Tibial nerve (tissue), 4 donors: ENCODE data around the gene CREG2. TPM values are rescaled to one million over a fixed set of nuclear protein-coding genes. Genes with fewer than 3 reads are reported as not detected.
A peak's percentile ranks its signal among the peaks of the same experiment; 100 is the strongest.

ENCODE experiments used
- DNase-seq, 2 donors: peaks; one replicate each; pipeline ENCODE4 v3.0.0-alpha.2; 2019; ENCODE audit warnings: low spot score in 2 of 2
- H3K27ac ChIP-seq, 4 donors: fragments of 200-600 bp; sonication (generic) in 3 of 4; one replicate each; pipeline ENCODE4 v1.5.1; 2017 to 2019; ENCODE audit warnings: mild to moderate bottlenecking in 1 of 4
- H3K27me3 ChIP-seq, 2 donors: fragments of 200-600 bp; sonication (generic) in 1 of 2; one replicate each; pipeline versions ENCODE4 v1.5.1 to v1.6.0; 2017 to 2019
- H3K36me3 ChIP-seq, 3 donors: fragments of 200-600 bp; sonication (generic); one replicate each; pipeline ENCODE4 v1.5.1; 2018 to 2019
- H3K4me1 ChIP-seq, 4 donors: fragments of 200-600 bp; sonication (generic) in 3 of 4; one replicate each; pipeline ENCODE4 v1.5.1; 2017 to 2019
- H3K4me3 ChIP-seq, 4 donors: fragments of 200-600 bp; sonication (generic) in 3 of 4; one replicate each; pipeline ENCODE4 v1.5.1; 2017 to 2019; ENCODE audit warnings: mild to moderate bottlenecking in 1 of 4, moderate library complexity in 1 of 4
- H3K9me3 ChIP-seq, 4 donors: fragments of 200-600 bp; sonication (generic) in 3 of 4; one replicate each; pipeline ENCODE4 v1.5.1; 2017 to 2019
- EP300 ChIP-seq, 2 donors: sonication (generic); formaldehyde crosslinking; IDR thresholded peaks; one replicate each; pipeline ENCODE4 v1.6.1; 2017; ENCODE audit warnings: antibody characterized with exemption in 2 of 2, mild to moderate bottlenecking in 1 of 2
- POLR2A ChIP-seq, 2 donors: fragments of 450-650 bp; IDR thresholded peaks; one replicate each; pipeline ENCODE4 v1.6.1; 2017; ENCODE audit warnings: antibody characterized with exemption in 2 of 2, mild to moderate bottlenecking in 2 of 2, moderate library complexity in 2 of 2
- WGBS, 2 donors: methylation state at CpG; one replicate each; pipeline ENCODE4 v1.1.5; 2018; 5-methylcytosine and 5-hydroxymethylcytosine counted together
- total RNA-seq, 4 donors: library from RNA; depleted of rRNA; stranded (reverse); fragments of >200 nt; gene quantifications; one replicate each; pipeline ENCODE4 v1.1.0, GENCODE V29; 2016
- TF ChIP-seq, protein P1 (sequence below), 5 experiments: fragments of 200-600 bp in 3 of 5; fragments of 450-650 bp in 2 of 5; sonication (generic) in 3 of 5; IDR thresholded peaks; one replicate each; pipeline ENCODE4 v1.5.1; 2016 to 2019; ENCODE audit warnings: antibody characterized with exemption in 5 of 5, mild to moderate bottlenecking in 3 of 5, moderate library complexity in 2 of 5

Gene CREG2
- total RNA-seq, 4 donors from 2014 or later: not detected

DNA sequence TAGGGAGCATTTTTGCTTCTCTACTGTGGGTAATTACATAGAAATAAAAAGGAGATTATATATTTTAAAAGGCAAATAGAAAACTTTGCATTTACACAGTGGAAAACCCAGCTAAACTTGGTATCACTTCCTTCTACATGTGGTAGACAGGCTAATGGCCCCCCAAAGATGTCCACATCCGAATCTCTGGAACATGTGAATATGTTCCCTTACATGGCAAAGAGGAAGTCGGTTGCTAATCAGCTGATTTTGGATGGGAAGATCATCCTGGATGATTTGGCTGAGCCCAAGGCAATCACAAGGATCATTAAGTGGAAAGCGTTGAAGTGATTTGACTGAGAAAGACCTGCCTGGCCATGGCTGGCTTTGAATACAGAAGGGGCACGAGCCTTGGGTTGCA, 26.2 kb downstream of the CREG2 start:
- Histone ChIP-seq H3K36me3 (no peaks in the 10 kb centered on the region), H3K4me3 (no peak overlapping the region), H3K9me3 (no peaks in the 10 kb centered on the region), H3K27me3 (no peaks in the 10 kb centered on the region), H3K27ac (no peak overlapping the region), H3K4me1 (peaks cover 0 to 5% (median 0%) of the 10 kb centered on the region in 4 donors)
- 54 to 55% methylated on average over 4 of the region's 4 CpGs for WGBS, 2 donors
- no peak for TF ChIP-seq POLR2A (IDR thresholded peaks at IDR 0.05)
- peak in 1 of 2 donors; percentile 23 for TF ChIP-seq EP300 (IDR thresholded peaks at IDR 0.05)
- no peak for DNase-seq

DNA sequence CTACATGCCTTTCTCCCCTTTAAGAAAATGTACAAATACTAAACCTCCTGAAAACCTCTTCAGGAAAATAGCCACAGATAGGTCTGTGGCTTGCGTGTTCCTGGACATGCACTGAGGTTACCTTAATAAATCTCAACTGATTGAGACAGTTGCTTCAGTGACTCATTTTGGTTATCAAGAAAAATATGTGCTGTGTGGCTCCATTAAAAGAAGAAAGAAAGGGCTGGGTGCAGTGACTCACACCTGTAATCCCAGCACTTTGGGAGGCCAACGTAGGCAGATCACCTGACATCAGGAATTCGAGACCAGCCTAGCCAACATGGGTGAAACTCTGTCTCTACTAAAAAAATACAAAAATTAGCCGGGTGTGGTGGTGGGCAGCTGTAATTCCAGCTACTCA, 27.1 kb downstream of the CREG2 start:
- no peak overlapping the region for H3K27ac ChIP-seq
- no peak overlapping the region for H3K4me3 ChIP-seq
- H3K27me3 ChIP-seq: no peaks in the 10 kb centered on the region
- DNase-seq: no peak
- 86 to 94% methylated on average over 3 to 4 of the region's 4 CpGs for WGBS, 2 donors
- no peak for TF ChIP-seq EP300 (IDR thresholded peaks at IDR 0.05)
- TF ChIP-seq POLR2A (IDR thresholded peaks at IDR 0.05): no peak
- TF ChIP-seq, protein P1, sequence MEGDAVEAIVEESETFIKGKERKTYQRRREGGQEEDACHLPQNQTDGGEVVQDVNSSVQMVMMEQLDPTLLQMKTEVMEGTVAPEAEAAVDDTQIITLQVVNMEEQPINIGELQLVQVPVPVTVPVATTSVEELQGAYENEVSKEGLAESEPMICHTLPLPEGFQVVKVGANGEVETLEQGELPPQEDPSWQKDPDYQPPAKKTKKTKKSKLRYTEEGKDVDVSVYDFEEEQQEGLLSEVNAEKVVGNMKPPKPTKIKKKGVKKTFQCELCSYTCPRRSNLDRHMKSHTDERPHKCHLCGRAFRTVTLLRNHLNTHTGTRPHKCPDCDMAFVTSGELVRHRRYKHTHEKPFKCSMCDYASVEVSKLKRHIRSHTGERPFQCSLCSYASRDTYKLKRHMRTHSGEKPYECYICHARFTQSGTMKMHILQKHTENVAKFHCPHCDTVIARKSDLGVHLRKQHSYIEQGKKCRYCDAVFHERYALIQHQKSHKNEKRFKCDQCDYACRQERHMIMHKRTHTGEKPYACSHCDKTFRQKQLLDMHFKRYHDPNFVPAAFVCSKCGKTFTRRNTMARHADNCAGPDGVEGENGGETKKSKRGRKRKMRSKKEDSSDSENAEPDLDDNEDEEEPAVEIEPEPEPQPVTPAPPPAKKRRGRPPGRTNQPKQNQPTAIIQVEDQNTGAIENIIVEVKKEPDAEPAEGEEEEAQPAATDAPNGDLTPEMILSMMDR (IDR thresholded peaks at IDR 0.05): no peak
- H3K4me1 ChIP-seq: peaks cover 0 to 5% (median 0%) of the 10 kb centered on the region in 4 donors
- H3K9me3 ChIP-seq: no peaks in the 10 kb centered on the region
- no peaks in the 10 kb centered on the region for H3K36me3 ChIP-seq

DNA sequence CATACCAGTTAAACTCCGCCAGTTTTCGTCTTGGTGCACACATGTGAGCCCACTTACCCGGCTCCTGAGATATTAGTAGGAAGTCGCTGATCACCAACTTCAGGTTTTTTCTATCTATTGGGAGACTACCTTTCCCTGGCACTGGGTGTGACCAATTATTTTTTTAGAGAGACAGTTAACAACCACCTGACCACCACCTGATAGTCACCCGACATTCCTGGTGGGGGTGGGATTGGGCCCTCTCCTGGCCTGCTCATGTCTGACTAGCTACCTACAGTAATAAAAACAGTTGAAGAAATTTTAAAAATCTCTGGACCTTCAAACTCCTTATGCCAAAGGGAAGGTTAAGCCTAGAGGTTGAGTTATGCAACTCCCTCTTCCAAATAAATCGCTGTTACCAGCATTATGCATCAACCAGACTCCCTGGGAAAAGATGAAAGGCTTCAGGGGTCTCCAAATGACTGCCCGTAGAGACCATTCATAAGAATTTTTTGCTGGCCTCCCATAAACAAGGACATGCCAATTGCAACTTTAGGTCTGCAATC, 27.8 kb downstream of the CREG2 start:
- Histone ChIP-seq H3K9me3 (no peaks in the 10 kb centered on the region), H3K27ac (no peak overlapping the region), H3K4me1 (peaks cover 0 to 5% (median 0%) of the 10 kb centered on the region in 4 donors), H3K36me3 (no peaks in the 10 kb centered on the region), H3K4me3 (no peak overlapping the region), H3K27me3 (no peaks in the 10 kb centered on the region)
- WGBS, 2 donors: 90 to 93% methylated on average over 7 of the region's 7 CpGs
- DNase-seq: no peak
- TF ChIP-seq EP300 (IDR thresholded peaks at IDR 0.05): no peak
- no peak for TF ChIP-seq POLR2A (IDR thresholded peaks at IDR 0.05)
- TF ChIP-seq, protein P1 (IDR thresholded peaks at IDR 0.05): no peak

DNA sequence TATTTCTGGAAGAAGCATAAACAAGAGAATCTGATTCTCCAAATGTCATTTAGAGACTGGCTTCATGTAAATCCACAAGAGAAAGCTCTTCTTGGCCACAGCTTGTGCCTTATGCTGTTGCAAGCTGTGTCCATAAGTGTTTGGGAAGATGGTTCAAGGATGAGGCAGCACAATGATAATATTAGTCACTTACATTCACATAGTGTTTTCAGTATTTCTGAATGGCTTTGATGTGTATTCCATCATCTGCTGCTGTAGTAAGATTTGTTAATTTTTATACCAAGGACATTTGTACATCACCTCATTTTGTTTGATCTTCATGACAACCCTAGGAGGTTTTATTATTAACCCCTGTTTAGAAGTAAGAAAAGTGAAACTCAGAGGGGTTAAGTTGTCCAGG, 29.9 kb downstream of the CREG2 start:
- DNase-seq: no peak
- Histone ChIP-seq H3K9me3 (no peaks in the 10 kb centered on the region), H3K36me3 (no peaks in the 10 kb centered on the region), H3K27ac (no peak overlapping the region), H3K27me3 (no peaks in the 10 kb centered on the region), H3K4me1 (peaks cover 0 to 5% (median 0%) of the 10 kb centered on the region in 4 donors), H3K4me3 (no peak overlapping the region)
- TF ChIP-seq, protein P1 (IDR thresholded peaks at IDR 0.05): no peak
- TF ChIP-seq POLR2A (IDR thresholded peaks at IDR 0.05) (no peak), EP300 (IDR thresholded peaks at IDR 0.05) (no peak)

DNA sequence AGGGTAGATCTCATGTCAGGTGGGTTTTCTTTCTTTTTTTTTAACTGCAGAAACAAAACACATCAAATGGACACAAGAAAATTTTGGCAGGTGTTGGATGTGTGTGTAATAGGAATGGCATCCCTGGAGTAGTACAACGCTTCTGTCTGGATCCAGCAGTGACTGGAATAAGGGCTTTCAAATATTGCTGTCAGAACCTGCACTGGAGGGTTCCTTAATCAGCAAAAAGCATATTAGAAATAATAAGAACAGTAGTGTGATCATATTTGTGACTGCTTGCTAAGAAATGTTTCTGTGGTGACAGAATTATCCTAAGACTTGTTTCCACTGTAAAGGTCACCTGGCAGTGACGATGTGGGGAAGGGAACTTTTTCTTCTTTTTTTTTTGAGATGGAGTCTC, 30.8 kb downstream of the CREG2 start:
- Histone ChIP-seq H3K36me3 (no peaks in the 10 kb centered on the region), H3K9me3 (no peaks in the 10 kb centered on the region), H3K4me1 (peaks cover 0 to 5% (median 0%) of the 10 kb centered on the region in 4 donors), H3K27me3 (no peaks in the 10 kb centered on the region), H3K27ac (no peak overlapping the region), H3K4me3 (no peak overlapping the region)
- 51 to 60% methylated on average over 2 of the region's 2 CpGs for WGBS, 2 donors
- TF ChIP-seq, protein P1 (IDR thresholded peaks at IDR 0.05): no peak
- no peak for TF ChIP-seq EP300 (IDR thresholded peaks at IDR 0.05)
- no peak for TF ChIP-seq POLR2A (IDR thresholded peaks at IDR 0.05)
- no peak for DNase-seq

DNA sequence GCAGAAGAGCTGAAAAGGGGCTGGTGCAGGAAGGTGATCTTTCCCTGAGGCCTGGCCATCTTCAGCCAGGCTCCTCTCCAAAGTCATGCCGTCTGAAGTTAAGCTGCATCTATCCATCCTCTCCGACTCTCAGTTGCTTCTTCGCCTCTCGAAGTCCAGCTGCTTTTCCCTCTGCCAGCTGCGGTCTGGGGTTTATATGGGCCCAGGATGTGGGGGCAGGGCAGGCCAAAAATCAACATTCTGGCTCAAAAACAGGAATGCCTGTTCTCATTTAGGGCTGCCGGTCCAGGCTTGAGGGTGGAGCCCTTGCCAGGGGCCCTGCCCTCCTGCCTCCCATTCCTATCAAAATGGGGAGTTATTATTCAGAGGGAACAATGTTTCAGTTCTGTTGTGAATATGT, 31.2 kb downstream of the CREG2 start:
- H3K4me1 ChIP-seq: peaks cover 0 to under 1% (median 0%) of the 10 kb centered on the region in 4 donors
- TF ChIP-seq, protein P1 (IDR thresholded peaks at IDR 0.05): no peak
- no peak for TF ChIP-seq POLR2A (IDR thresholded peaks at IDR 0.05)
- TF ChIP-seq EP300 (IDR thresholded peaks at IDR 0.05): no peak
- H3K36me3 ChIP-seq: no peaks in the 10 kb centered on the region
- DNase-seq: no peak
- no peak overlapping the region for H3K4me3 ChIP-seq
- H3K27me3 ChIP-seq: no peaks in the 10 kb centered on the region
- H3K27ac ChIP-seq: no peak overlapping the region
- 63 to 70% methylated on average over 6 of the region's 6 CpGs for WGBS, 2 donors
- H3K9me3 ChIP-seq: no peaks in the 10 kb centered on the region
